MCF 10A (cell line): ENCODE data around the gene BACH2. TPM values are rescaled to one million over a fixed set of nuclear protein-coding genes. Genes with fewer than 3 reads are reported as not detected.

Experiments used
- BruUV-seq: library from RNA; stranded (reverse); fragments of 400-500 nt; replicated peaks from 2 replicates; lab custom pipeline; 2021; lab: Mats Ljungman, UMichigan
- CTCF ChIA-PET: fragments of 300-600 bp; sonication (Branson Sonifier 250); formaldehyde crosslinking; extraction: SDS; loops from one replicate; lab custom pipeline; 2021; ENCODE audit warnings: antibody characterized with exemption, inconsistent platforms; lab: Yijun Ruan, JAX
- POLR2A ChIA-PET: fragments of 300-600, 350-650 bp; sonication (Branson Sonifier 250); formaldehyde crosslinking; extraction: SDS; loops from one replicate; lab custom pipeline; 2020; ENCODE audit warnings: antibody characterized with exemption, inconsistent platforms; lab: Yijun Ruan, JAX
- DNase-seq: peaks from one replicate; pipeline ENCODE4 v3.0.0-alpha.2; 2018; ENCODE audit not compliant: unreplicated experiment
- H3K27ac Mint-ChIP-seq: one replicate; pipeline ENCODE4 v1.8.0; 2022; ENCODE audit warnings: mild to moderate bottlenecking, low read depth, mixed read lengths; ENCODE audit not compliant: unreplicated experiment
- H3K27me3 Mint-ChIP-seq: one replicate; pipeline ENCODE4 v1.8.0; 2022; ENCODE audit warnings: mixed read lengths; ENCODE audit not compliant: insufficient read depth, unreplicated experiment
- H3K36me3 Mint-ChIP-seq: one replicate; pipeline ENCODE4 v1.8.0; 2022; ENCODE audit warnings: mild to moderate bottlenecking, moderate library complexity, mixed read lengths; ENCODE audit not compliant: insufficient read depth, unreplicated experiment
- H3K4me1 Mint-ChIP-seq: one replicate; pipeline ENCODE4 v1.8.0; 2022; ENCODE audit warnings: mixed read lengths; ENCODE audit not compliant: insufficient read depth, unreplicated experiment
- H3K4me3 Mint-ChIP-seq: one replicate; pipeline ENCODE4 v1.8.0; 2022; ENCODE audit warnings: mild to moderate bottlenecking, moderate library complexity, mixed read lengths; ENCODE audit not compliant: unreplicated experiment
- H3K9me3 Mint-ChIP-seq: one replicate; pipeline ENCODE4 v1.8.0; 2022; ENCODE audit warnings: mixed read lengths; ENCODE audit not compliant: unreplicated experiment
- CTCF ChIP-seq: fragments of 200-600 bp; IDR thresholded peaks from one replicate; pipeline ENCODE4 v1.8.0; 2022; ENCODE audit warnings: antibody characterized with exemption, mild to moderate bottlenecking; ENCODE audit not compliant: unreplicated experiment
- intact Hi-C: fragments of 100-400 bp; cut with micrococcal nuclease; formaldehyde crosslinking; loops from 2 replicates; pipeline ENCODE4 v1.14.1; 2022
- total RNA-seq: library from RNA; stranded (reverse); gene quantifications from 2 replicates; pipeline ENCODE4 v1.2.3, GENCODE V29; 2022

The BACH2 gene
- total RNA-seq, 1 experiment from 2014 or later: 9.9 TPM

DNA sequence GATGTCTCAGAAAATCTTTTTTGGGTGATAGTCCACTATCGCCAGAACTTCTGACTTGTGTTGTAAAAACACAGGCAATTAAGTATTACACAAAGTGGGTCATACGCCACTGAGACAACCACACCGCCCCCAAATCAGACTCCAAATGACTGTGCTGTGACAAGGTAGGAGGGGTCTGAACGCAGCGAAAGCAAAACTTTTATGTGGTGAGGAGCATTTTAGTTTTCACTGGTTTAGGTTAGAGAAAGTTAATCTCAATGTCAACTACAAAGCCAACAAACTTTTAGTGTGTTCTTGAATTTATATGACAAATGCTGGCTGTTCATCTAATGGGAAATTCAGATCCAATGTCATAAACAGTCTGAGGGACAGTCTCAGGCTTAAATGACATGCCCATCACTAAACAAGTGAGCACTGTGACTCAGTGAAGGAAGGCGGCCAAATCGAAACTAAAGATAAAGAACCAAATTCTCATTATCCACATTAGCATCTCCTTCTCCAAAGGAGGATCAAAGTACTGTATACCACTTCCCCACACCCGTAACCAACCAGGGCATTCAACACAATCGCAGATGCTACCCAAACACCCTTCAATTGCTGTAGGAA lies 215.7 kb downstream of the BACH2 start:
- no peak for TF ChIP-seq CTCF
- no TSS peak for BruUV-seq
- intact Hi-C loops: no loop called here
- ChIA-PET POLR2A (interaction anchor here (0.6 kb wide), 1 partner anchor 81 kb away, joined by 3 read pairs; no protein-coding TSS in a partner anchor), CTCF (interaction anchor here (0.6 to 1.0 kb wide), 2 partner anchors 10 to 100 kb away, joined by 3 to 4 read pairs; no protein-coding TSS in a partner anchor)
- Mint-ChIP-seq H3K9me3 (no peaks in the 10 kb centered on the region), H3K27me3 (no peaks in the 10 kb centered on the region), H3K4me3 (no peak overlapping the region), H3K36me3 (no peaks in the 10 kb centered on the region), H3K4me1 (peaks cover 5% of the 10 kb centered on the region), H3K27ac (no peak overlapping the region)
- no peak for DNase-seq

DNA sequence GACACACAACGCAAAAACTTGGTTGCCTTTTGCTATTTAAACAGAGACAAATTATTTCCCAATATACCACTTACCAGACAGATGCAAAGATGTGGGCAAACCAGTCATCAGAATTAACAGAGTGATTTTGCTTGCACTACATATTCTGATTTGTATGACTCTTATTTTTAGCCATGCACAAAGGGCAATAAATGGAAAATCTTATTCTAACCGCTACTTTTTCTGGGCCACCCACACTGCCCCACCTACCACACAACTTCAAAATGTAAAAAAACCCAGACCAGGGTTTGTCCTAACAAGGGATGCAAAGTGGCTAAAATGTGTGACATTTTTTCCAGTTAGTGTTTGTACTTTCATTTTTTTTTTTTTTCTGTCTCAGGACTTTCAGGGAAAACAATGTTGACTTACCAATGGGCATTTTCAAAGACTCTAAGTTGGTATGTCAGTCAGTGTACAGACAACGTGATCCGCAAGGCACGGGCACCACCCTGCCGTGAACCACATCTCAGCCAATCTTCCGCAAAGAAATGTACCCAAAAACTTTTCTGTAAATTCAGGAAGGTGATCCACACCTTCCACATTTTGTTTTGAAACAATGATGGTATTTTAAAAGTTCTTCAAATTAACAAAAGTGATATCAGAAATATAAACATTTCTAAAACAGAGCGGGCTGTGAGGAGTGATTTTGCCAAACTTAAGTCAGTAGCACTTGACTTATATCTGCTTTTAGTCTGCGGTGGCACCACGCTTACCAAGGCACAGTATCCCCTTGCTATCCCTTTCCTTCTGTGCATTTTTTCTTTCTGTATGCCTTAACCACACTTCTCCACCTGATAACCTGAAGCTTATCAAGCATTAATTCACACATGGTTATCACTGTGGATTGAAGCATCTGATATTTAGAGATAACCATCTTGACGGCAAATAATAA lies 216.8 kb downstream of the BACH2 start:
- BruUV-seq: no TSS peak
- no peak for TF ChIP-seq CTCF
- no peak overlapping the region for H3K4me3 Mint-ChIP-seq
- no peak for DNase-seq
- H3K36me3 Mint-ChIP-seq: no peaks in the 10 kb centered on the region
- intact Hi-C loops: no loop called here
- H3K27me3 Mint-ChIP-seq: no peaks in the 10 kb centered on the region
- ChIA-PET CTCF (interaction anchor here (0.6 kb wide), 1 partner anchor 99 kb away, joined by 4 read pairs; no protein-coding TSS in a partner anchor), POLR2A (interaction anchor here (0.6 kb wide), 1 partner anchor 80 kb away, joined by 3 read pairs; no protein-coding TSS in a partner anchor)
- H3K27ac Mint-ChIP-seq: no peak overlapping the region
- no peaks in the 10 kb centered on the region for H3K9me3 Mint-ChIP-seq
- H3K4me1 Mint-ChIP-seq: no peaks in the 10 kb centered on the region

DNA sequence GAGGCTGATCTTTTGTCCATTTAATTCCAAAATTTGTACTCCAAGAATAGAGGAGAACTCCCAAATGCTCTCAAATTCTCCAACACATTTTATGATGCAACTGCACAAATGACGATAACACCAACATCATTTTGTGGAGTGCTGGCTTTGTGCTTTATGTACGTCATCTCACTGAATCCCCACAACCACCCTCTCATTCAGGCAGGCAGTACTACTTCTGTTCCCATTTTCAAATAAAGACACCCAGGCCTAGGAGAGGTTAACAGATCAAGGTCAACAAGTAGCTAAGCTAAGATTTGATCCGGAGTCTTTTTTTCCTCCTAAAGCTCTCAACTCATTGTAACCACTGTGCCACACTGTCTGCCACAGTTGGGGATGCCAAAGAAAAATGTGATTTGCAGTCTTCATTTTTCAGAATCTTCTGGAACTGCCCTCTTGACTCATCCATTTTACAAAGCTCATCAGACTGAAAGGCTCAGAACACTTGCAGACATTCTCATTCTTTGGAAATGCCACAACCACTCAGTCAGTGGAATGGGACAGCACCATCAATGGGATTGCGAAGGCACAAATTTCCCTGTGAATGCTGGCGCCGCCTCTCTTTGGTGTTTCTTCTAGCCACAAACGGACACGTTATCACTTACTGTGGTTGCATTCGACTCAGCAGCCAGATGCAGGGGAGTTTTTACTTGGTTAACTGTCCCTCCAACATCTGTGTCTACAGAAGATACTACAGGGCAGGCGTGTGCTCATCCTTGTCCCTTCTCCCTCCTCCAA lies 217.9 kb downstream of the BACH2 start:
- no peak for DNase-seq

More for the DNA sequence above, 217.9 kb downstream of the BACH2 start:
- Mint-ChIP-seq H3K27me3 (no peaks in the 10 kb centered on the region), H3K4me1 (peaks cover 6% of the 10 kb centered on the region), H3K4me3 (no peak overlapping the region), H3K9me3 (no peaks in the 10 kb centered on the region), H3K36me3 (no peaks in the 10 kb centered on the region), H3K27ac (no peak overlapping the region)
- no peak for TF ChIP-seq CTCF
- CTCF ChIA-PET: no interaction called here
- POLR2A ChIA-PET: interaction anchor here (0.6 to 0.9 kb wide), 2 partner anchors 18 to 105 kb away, joined by 3 to 5 read pairs; no protein-coding TSS in a partner anchor
- no TSS peak for BruUV-seq
- intact Hi-C loops: no loop called here
